Activated CD8-positive, alpha-beta T cell treated with anti-CD3 and anti-CD28 coated beads, Interleukin-2, amount 10 ng/mL, durations not matched to agents 7 days and 5 days (primary cell): Measurements from ENCODE around the gene SPINK9. TPM values are rescaled to one million over a fixed set of nuclear protein-coding genes. Genes with fewer than 3 reads are reported as not detected.

Source experiments
- ATAC-seq: fragments of 150-1000 bp; cut with Tn5 transposase; one replicate; pipeline ENCODE4 v1.10.0; 2021; ENCODE audit warnings: moderate library complexity
- CTCF ChIA-PET: fragments of 350-600 bp; sonication (Branson Sonifier 250); formaldehyde crosslinking; loops from one replicate; lab custom pipeline; 2021; ENCODE audit warnings: antibody characterized with exemption; lab: Charles Lee
- POLR2A ChIA-PET: fragments of 350-600 bp; sonication (Branson Sonifier 250); formaldehyde crosslinking; loops from one replicate; lab custom pipeline; 2021; ENCODE audit warnings: antibody characterized with exemption; lab: Charles Lee
- DNase-seq: peaks from one replicate; pipeline ENCODE4 v3.0.0-alpha.2; 2020
- H3K27ac Mint-ChIP-seq: one replicate; pipeline ENCODE4 v1.8.0; 2021; ENCODE audit warnings: mild to moderate bottlenecking, mixed read lengths
- H3K27me3 Mint-ChIP-seq: one replicate; pipeline ENCODE4 v1.8.0; 2021; ENCODE audit warnings: low read depth, mixed read lengths
- H3K36me3 Mint-ChIP-seq: one replicate; pipeline ENCODE4 v1.8.0; 2021; ENCODE audit warnings: low read depth, mixed read lengths
- H3K4me1 Mint-ChIP-seq: one replicate; pipeline ENCODE4 v1.8.0; 2021; ENCODE audit warnings: low read depth, mixed read lengths
- H3K4me3 Mint-ChIP-seq: one replicate; pipeline ENCODE4 v1.8.0; 2021; ENCODE audit warnings: mild to moderate bottlenecking, mixed read lengths
- H3K9me3 Mint-ChIP-seq: one replicate; pipeline ENCODE4 v1.8.0; 2022; ENCODE audit warnings: mixed read lengths; ENCODE audit not compliant: insufficient read depth
- total RNA-seq, 2 experiments: library from RNA; stranded (reverse); gene quantifications; one replicate each; pipeline ENCODE4 v1.2.3, GENCODE V29; 2021

SPINK9 gene
- total RNA-seq, 2 experiments from 2014 or later = not detected

GRCh38 chr5:148387325-148387724, 52.0 kb downstream of the SPINK9 start:
- Mint-ChIP-seq H3K27me3 (no peaks in the 10 kb centered on the region), H3K4me1 (peaks cover 56% of the 10 kb centered on the region), H3K36me3 (peaks cover 30% of the 10 kb centered on the region), H3K9me3 (no peaks in the 10 kb centered on the region), H3K4me3 (no peak overlapping the region), H3K27ac (no peak overlapping the region)
- CTCF ChIA-PET = interaction anchor here (2.0 kb wide), 1 partner anchor 344 kb away, joined by 8 read pairs; no protein-coding TSS in a partner anchor
- DNase-seq = no peak
- POLR2A ChIA-PET = no interaction called here
- ATAC-seq = no peak

DNA sequence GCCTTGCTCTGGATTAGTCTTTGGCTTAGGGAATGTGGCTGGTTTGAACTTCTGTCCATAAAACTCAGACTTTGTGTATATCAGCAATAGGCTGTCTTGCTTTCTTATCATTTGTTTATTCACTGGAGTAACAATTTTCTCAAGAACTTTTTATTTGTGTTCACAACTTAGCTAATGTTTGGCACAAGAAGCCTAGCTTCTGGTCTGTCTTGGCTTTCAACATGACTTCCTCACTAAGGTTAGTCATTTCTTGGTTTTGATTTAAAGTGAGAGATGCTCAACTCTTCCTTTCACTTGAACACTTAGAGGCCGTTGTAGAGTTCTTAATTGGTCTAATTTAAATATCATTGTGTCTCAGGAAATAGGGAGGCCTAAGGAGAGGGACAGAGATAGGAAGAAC, 53.3 kb downstream of the SPINK9 start:
- H3K27ac Mint-ChIP-seq = peak overlapping the region; percentile 8
- no peaks in the 10 kb centered on the region for H3K9me3 Mint-ChIP-seq
- ChIA-PET POLR2A (no interaction called here), CTCF (interaction anchor here (2.0 kb wide), 1 partner anchor 342 kb away, joined by 8 read pairs; no protein-coding TSS in a partner anchor)
- H3K27me3 Mint-ChIP-seq = no peaks in the 10 kb centered on the region
- H3K4me1 Mint-ChIP-seq = peaks cover 44% of the 10 kb centered on the region
- DNase-seq (no peak), ATAC-seq (no peak)
- no peak overlapping the region for H3K4me3 Mint-ChIP-seq
- peaks cover 29% of the 10 kb centered on the region for H3K36me3 Mint-ChIP-seq

Other genes with a start within 250 kb of the SPINK9 start
- gene SPINK14, start 167.0 kb upstream of the SPINK9 start, total RNA-seq = not detected
- gene SPINK6, start 132.5 kb upstream of the SPINK9 start, total RNA-seq = not detected
- gene MARCOL, start 97.0 kb upstream of the SPINK9 start, total RNA-seq = not detected
- gene SPINK13, start 66.8 kb upstream of the SPINK9 start, total RNA-seq = not detected
- gene SPINK7, start 23.1 kb upstream of the SPINK9 start, total RNA-seq = not detected
- 10 to 100 TPM; 37.4 to 47.6 TPM for gene FBXO38, start 48.4 kb downstream of the SPINK9 start, total RNA-seq